MG63 (cell line): ENCODE data around the gene ZNF423. TPM values are rescaled to one million over a fixed set of nuclear protein-coding genes. Genes with fewer than 3 reads are reported as not detected.

Experiments used
- DNase-seq: peaks from one replicate; pipeline ENCODE4 v3.0.0-alpha.2; 2020
- H3K27me3 ChIP-seq: fragments of 250-450 bp; sonication (Bioruptor Pico); 2 replicates; pipeline ENCODE4 v1.5.1; 2020; ENCODE audit warnings: mild to moderate bottlenecking, moderate library complexity
- H3K36me3 ChIP-seq: fragments of 250-450 bp; sonication (Bioruptor Pico); 2 replicates; pipeline ENCODE4 v1.5.1; 2020; ENCODE audit warnings: mild to moderate bottlenecking, moderate library complexity
- H3K4me3 ChIP-seq: fragments of 250-450 bp; sonication (Bioruptor Pico); 2 replicates; pipeline ENCODE4 v1.5.1; 2020; ENCODE audit warnings: mild to moderate bottlenecking, moderate library complexity
- H3K9me3 ChIP-seq: fragments of 250-450 bp; sonication (Bioruptor Pico); 2 replicates; pipeline ENCODE4 v1.5.1; 2020; ENCODE audit warnings: mild to moderate bottlenecking, moderate library complexity
- total RNA-seq: library from RNA; depleted of rRNA; stranded (reverse); fragments of >200 nt; shearing (Covaris generic); gene quantifications from 2 replicates; pipeline ENCODE4 v1.2.3, GENCODE V29; 2014; ENCODE audit warnings: low replicate concordance

The ZNF423 gene
- total RNA-seq, 1 experiment from 2014 or later = 0.07 TPM

DNA sequence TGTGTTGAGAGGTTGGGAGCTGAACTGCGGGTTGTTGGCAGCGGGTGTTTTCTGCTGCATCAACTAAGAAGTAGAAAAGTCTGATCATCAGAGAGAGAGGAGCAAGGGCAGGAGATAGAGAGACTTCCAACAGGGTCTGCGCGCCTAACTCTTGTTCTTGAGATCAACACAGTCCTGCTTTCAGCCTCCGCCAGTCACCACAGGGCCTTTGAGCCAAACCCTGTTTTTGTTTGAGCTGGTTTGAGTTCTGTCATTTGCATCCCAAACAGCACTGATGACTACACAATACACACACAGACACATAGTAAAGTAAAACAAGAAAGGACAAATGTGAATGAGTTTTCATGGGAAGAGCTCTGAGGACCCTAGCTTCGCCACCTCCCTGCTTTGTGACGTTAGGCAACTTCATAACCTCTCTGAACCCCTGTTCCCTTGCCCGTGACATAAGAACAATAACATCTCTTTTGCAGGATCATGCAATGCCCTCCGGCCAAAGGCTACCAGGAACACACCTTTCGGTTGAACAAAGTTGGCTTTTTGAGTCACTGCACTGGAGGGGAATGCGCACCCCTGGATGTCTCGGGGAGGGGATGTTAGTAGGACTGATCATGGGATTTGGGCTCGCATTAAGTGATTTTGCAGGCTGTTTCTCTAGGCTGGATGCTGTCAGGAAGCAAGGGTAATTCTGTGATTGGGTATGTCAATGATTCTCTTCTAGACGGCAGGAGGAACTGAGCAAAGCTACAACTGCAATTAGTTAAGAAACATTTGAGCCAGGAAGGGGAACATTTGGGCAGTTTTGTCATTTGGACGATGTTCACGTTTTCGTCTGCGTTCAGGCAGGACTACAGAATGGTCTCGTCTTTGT, 390.0 kb downstream of the ZNF423 start:
- DNase-seq = no peak
- no peaks in the 10 kb centered on the region for H3K9me3 ChIP-seq
- no peaks in the 10 kb centered on the region for H3K36me3 ChIP-seq
- H3K4me3 ChIP-seq = no peak overlapping the region
- no peaks in the 10 kb centered on the region for H3K27me3 ChIP-seq

DNA sequence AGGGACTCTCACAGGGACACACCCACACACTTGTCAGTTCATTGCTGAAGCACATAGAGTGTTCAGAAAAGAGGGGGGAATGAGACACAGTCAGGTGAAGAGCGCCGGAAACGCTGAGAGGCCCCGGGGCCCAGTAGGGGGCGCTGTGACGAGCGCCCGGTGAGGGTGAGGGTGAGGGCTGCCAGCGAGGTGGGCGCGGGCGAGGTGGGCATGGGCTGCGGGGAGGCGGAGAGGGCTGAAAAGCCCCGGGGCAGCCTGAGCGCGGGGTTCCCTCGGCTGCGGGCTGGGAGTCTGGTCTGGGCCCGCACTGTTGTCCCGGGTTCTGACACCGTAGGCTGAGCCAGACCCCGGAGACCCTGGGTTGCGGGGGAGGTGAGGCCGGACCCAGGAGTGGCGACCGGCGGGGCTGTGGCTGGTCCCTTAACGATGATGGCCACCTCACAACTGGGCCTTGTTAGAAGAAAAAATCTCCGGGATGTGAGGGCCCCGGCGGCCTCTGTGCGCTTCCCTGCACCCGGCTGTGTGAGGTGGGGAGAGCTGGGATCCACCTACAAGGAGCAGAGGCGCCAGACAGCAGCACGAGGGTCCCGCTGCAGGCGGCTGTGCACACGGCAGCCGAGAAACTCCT, 390.9 kb downstream of the ZNF423 start:
- Histone ChIP-seq H3K9me3 (no peaks in the 10 kb centered on the region), H3K4me3 (no peak overlapping the region), H3K27me3 (no peaks in the 10 kb centered on the region), H3K36me3 (no peaks in the 10 kb centered on the region)
- no peak for DNase-seq

DNA sequence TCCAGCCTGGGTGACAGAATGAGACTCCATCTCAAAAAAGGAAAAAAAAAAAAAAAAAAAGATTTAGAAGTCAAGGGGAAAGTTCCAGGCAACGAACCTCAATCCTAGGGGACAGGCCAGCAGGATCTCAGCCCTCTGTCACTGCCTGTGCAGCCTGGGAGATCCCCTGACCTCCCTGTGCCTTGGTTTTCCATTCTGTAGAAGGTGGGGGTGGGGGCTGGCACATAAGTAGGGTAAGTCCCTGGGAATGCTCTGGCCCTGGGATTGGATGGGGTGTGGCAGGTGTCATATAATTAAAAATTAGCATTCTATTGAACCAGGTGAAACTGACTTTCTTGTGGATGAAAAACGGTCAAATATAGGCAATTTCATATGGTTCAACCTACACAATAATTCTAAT, 391.8 kb downstream of the ZNF423 start:
- no peaks in the 10 kb centered on the region for H3K9me3 ChIP-seq
- no peak overlapping the region for H3K4me3 ChIP-seq
- H3K36me3 ChIP-seq = no peaks in the 10 kb centered on the region
- H3K27me3 ChIP-seq = no peaks in the 10 kb centered on the region
- DNase-seq = no peak

DNA sequence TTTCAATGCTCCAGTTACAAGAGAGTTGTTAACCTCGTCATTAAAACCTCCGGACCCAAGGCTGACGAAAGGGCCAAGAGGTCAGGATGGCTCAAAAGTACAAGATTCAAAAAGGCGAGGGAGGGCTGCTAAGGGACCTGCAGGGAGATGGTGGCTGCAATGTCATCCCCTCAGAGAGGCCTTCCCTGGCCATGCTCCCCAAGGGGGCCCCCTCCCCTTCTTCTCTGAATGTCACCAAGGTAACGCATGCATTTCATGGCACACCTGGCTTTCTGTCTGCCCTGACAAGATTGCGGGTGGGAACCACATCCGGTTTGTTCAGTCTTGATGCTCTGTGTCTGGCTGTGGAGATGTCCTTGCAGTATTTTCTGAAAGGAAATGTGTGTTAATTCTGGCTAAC, 392.4 kb downstream of the ZNF423 start:
- H3K4me3 ChIP-seq = no peak overlapping the region
- no peak for DNase-seq
- H3K27me3 ChIP-seq = no peaks in the 10 kb centered on the region
- no peaks in the 10 kb centered on the region for H3K9me3 ChIP-seq
- no peaks in the 10 kb centered on the region for H3K36me3 ChIP-seq

- Histone ChIP-seq H3K36me3 (no peaks in the 10 kb centered on the region), H3K9me3 (no peaks in the 10 kb centered on the region), H3K4me3 (no peak overlapping the region), H3K27me3 (no peaks in the 10 kb centered on the region)
- no peak for DNase-seq
Measured at GRCh38 chr16:49462989-49463371, 392.9 kb downstream of the ZNF423 start.

GRCh38 chr16:49462362-49462988, 393.4 kb downstream of the ZNF423 start:
- H3K4me3 ChIP-seq = no peak overlapping the region
- no peaks in the 10 kb centered on the region for H3K36me3 ChIP-seq
- no peak for DNase-seq
- H3K27me3 ChIP-seq = no peaks in the 10 kb centered on the region
- H3K9me3 ChIP-seq = no peaks in the 10 kb centered on the region

DNA sequence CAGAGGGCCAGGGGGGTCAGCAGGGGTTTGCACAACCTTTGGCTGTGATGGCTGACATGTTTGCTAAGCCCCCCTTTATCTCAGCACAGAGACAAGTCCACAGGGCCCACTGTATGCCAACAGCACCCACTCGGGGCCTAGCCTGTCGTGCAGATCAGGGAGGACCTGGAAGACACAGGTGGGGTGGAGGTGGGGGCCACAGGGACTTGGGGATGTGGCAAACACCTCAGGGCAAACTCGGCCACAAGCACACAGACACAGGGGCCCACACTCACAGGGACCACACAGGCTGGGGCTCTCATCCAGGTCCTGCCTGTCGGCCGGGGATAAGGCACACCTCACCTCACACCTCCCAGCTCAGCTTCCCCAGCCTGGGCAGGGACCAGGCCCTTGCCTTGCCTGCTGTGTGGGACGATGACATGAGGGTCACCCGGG, 394.4 kb downstream of the ZNF423 start:
- Histone ChIP-seq H3K27me3 (no peaks in the 10 kb centered on the region), H3K36me3 (no peaks in the 10 kb centered on the region), H3K4me3 (no peak overlapping the region), H3K9me3 (no peaks in the 10 kb centered on the region)
- DNase-seq = no peak

- Histone ChIP-seq H3K9me3 (no peaks in the 10 kb centered on the region), H3K36me3 (no peaks in the 10 kb centered on the region), H3K27me3 (no peaks in the 10 kb centered on the region), H3K4me3 (no peak overlapping the region)
- no peak for DNase-seq
Measured at GRCh38 chr16:49460786-49461470, 395.0 kb downstream of the ZNF423 start.

- Histone ChIP-seq H3K36me3 (no peaks in the 10 kb centered on the region), H3K9me3 (no peaks in the 10 kb centered on the region), H3K27me3 (no peaks in the 10 kb centered on the region), H3K4me3 (no peak overlapping the region)
- DNase-seq = no peak
Measured at GRCh38 chr16:49459953-49460735, 395.8 kb downstream of the ZNF423 start.

DNA sequence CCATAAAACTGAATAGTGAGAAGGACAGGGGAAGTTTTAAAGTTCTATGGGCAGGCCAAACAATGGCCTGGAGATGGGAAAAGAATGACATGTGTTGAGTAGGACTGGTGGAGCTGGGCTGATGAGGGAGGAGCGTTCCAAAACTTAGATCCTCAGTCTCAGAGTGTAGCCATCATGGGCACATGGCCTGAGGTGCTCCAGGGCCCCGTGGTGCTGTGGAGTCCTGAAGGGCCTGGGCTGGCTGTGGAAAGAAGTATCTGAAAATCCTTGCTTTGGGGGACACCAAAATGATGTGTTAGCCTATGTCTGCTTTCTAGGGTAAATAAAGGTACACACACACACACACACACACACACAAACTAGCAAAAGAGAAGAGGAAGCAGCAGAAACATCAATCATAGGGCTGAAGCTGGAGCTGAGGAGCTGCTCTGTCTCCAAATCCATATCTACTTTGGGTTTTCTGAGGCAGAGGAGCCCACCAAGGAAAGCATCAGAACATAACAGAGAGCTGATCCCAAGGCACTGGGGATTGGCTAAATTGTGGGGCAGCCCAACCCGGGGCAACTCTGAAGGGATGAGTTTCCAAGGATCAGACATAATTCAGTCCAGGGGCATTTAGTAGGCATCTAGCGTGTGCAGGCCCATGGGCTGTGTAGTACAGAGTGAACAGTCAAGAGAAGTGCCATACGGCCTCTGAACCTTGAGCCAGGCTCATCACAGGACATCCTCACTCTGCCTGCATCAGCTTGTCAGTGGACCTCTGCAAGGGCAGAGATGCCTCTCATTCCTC, 397.1 kb downstream of the ZNF423 start:
- no peaks in the 10 kb centered on the region for H3K36me3 ChIP-seq
- no peaks in the 10 kb centered on the region for H3K9me3 ChIP-seq
- DNase-seq = no peak
- H3K4me3 ChIP-seq = no peak overlapping the region
- no peaks in the 10 kb centered on the region for H3K27me3 ChIP-seq

GRCh38 chr16:49458243-49458642, 397.7 kb downstream of the ZNF423 start:
- Histone ChIP-seq H3K4me3 (no peak overlapping the region), H3K36me3 (no peaks in the 10 kb centered on the region), H3K9me3 (no peaks in the 10 kb centered on the region), H3K27me3 (no peaks in the 10 kb centered on the region)
- no peak for DNase-seq

DNA sequence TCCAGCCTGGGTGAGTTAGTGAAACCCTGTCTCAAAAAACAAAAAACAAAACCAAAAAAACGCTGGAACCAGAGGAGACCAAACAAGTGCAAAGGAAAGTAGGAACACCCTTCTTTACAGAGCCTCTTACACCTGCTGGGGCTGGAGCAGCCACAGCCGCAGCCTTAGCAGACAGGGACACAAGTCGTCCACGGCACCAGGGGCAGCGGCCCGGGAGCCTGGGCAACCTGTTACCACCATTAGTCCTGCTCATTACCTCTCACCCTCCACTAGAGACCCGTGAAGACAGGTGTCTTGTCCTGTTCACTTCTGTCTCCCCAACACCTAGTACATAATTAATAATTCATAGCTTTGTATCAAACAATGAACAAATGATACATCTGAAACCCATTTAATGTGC, 398.7 kb downstream of the ZNF423 start:
- H3K9me3 ChIP-seq = no peaks in the 10 kb centered on the region

DNA sequence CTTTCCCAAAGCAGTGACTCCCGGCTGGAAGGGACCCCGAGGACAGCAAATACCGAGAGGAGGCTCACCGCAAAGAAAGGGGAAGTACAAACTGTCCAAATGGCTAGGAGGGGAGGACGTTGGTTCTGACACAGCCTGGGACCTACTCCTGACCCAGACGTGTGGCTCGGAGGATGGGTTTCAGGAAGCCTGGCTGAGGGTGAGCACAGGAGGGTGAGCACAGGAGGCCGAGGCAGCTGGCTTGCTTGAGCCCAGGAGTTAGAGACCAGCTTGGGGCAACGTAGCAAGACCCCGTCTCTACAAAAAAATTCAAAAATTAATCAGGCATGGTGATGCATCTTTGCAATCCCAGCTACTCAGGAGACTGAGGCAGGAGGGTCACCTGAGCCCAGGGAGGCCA, 399.1 kb downstream of the ZNF423 start:
- no peak for DNase-seq
- Histone ChIP-seq H3K9me3 (no peaks in the 10 kb centered on the region), H3K36me3 (no peaks in the 10 kb centered on the region)

More for the DNA sequence above, 398.7 kb downstream of the ZNF423 start:
- Histone ChIP-seq H3K4me3 (no peak overlapping the region), H3K27me3 (no peaks in the 10 kb centered on the region), H3K36me3 (no peaks in the 10 kb centered on the region)
- DNase-seq = no peak

DNA sequence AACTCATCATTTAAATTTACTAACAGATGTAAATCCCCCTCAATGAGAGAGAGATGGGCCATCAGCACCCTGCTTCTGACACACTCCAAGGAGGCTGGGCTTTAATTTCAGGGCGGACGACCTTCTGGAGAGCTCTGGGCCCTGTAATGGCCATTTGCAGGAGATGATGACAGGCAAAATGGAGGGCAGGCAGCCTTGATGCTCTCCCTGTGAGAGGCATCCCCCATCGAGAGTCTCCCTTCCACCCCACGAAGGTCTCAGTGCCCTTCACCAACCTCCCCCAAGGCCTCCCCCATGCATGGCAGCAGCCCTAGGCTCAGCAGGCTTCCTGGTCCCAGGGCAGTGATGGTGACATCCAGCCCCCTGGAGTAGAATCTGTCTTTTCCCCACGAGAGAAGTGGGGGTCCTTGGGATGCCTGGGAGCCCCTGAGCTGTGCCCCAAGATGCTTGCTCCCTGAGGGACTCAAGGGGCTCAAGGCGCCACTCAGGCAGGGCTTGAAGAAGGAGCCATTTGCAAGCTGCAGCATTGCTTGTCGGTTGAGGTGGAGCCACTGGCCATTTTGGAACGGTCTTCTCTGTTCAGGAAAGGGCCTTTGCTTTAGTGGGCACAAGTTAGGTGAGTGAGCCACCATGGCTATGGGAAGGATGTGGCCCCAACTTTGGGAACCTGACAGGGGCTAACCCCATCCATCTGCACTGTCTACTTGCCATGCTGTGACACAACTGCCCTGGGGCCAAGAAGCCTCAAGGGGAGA, 399.7 kb downstream of the ZNF423 start:
- H3K36me3 ChIP-seq = no peaks in the 10 kb centered on the region
- no peaks in the 10 kb centered on the region for H3K27me3 ChIP-seq
- DNase-seq = no peak
- H3K9me3 ChIP-seq = no peaks in the 10 kb centered on the region
- no peak overlapping the region for H3K4me3 ChIP-seq

More for the DNA sequence above, 399.1 kb downstream of the ZNF423 start:
- no peak overlapping the region for H3K4me3 ChIP-seq
- H3K27me3 ChIP-seq = no peaks in the 10 kb centered on the region
